Colonic mucosa (tissue), 4 donors: ENCODE results near the gene PZP. TPM values are rescaled to one million over a fixed set of nuclear protein-coding genes. Genes with fewer than 3 reads are reported as not detected.

ENCODE experiments used
- DNase-seq: peaks from one replicate; pipeline ENCODE4 v3.0.0-alpha.2; 2020
- H3K27ac ChIP-seq: fragments of 200-600 bp; one replicate; pipeline ENCODE4 v1.8.0; 2021
- H3K27me3 ChIP-seq: fragments of 200-600 bp; one replicate; pipeline ENCODE4 v1.8.0; 2021
- H3K36me3 ChIP-seq: fragments of 200-600 bp; one replicate; pipeline ENCODE4 v1.8.0; 2021
- H3K4me1 ChIP-seq: fragments of 200-600 bp; one replicate; pipeline ENCODE4 v1.8.0; 2021; ENCODE audit warnings: mild to moderate bottlenecking
- H3K4me3 ChIP-seq: fragments of 200-600 bp; one replicate; pipeline ENCODE4 v1.8.0; 2021
- H3K9ac ChIP-seq, 2 donors: one replicate each; pipeline ENCODE4 v1.7.0; 2013; ENCODE audit warnings: control low read depth in 2 of 2, low read depth in 2 of 2, low read length in 2 of 2
- H3K9me3 ChIP-seq: fragments of 200-600 bp; one replicate; pipeline ENCODE4 v1.8.0; 2021
- CTCF ChIP-seq: fragments of 200-600 bp; IDR thresholded peaks from one replicate; pipeline ENCODE4 v1.8.0; 2022; ENCODE audit warnings: antibody characterized with exemption, mild to moderate bottlenecking
- intact Hi-C: fragments of 100-400 bp; cut with DNase I; formaldehyde crosslinking; loops from one replicate; pipeline ENCODE4 v1.14.1; 2022
- total RNA-seq, 2 donors: library from RNA; stranded (reverse); fragmentation: NEBNext Ultra II Directional in 1 of 2; extraction: Animal tissue kit (Norgen Biotek cat#: 25700) in 1 of 2; gene quantifications; one replicate each; pipeline ENCODE4 v1.2.1, GENCODE V29; 2021
- donor health status: healthy.
- donor health status: DM: no; HTN: no; CAD: no.
- donor health status: DM: no; HTN: no; CAD: no.

Gene PZP
- total RNA-seq, 2 donors from 2014 or later: 0.05 TPM; not detected in 1

DNA sequence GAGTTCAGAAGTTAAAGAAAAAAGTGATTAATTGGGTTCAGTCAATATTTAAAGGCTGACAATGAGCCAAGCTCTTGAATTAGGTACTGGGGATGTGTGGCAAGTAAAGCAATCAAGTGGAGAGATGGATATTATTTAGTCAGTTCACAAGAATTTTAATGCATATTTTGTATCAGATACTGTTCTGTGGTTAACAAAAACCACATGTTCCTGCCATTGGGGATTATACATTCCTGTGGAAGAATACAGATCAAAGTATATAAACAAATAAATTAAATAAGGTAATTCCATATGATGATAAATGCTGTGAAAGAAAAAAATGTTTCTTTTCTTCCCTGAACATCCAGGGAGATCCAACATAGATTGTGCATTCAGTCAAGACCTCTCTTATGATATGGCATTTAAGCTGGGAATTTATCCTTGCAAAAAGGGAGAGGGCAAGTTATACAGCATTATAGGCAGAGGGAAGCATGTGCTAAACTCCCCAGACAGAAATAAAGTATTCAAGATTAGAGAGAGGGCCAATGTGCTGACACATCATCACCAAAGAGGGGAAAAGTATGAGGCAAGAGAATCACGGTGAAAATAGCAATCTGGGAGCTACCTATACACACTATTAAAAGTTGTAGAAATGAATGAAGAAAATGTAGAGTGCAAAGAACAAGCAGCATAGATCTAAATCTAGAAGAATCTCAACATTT, 74.8 kb downstream of the PZP start:
- Histone ChIP-seq H3K4me3 (no peak overlapping the region), H3K27ac (no peak overlapping the region), H3K36me3 (no peaks in the 10 kb centered on the region), H3K4me1 (no peaks in the 10 kb centered on the region), H3K9me3 (no peaks in the 10 kb centered on the region), H3K27me3 (no peaks in the 10 kb centered on the region), H3K9ac (no peak overlapping the region)
- DNase-seq: no peak
- intact Hi-C loops: no loop called here
- TF ChIP-seq CTCF: no peak

DNA sequence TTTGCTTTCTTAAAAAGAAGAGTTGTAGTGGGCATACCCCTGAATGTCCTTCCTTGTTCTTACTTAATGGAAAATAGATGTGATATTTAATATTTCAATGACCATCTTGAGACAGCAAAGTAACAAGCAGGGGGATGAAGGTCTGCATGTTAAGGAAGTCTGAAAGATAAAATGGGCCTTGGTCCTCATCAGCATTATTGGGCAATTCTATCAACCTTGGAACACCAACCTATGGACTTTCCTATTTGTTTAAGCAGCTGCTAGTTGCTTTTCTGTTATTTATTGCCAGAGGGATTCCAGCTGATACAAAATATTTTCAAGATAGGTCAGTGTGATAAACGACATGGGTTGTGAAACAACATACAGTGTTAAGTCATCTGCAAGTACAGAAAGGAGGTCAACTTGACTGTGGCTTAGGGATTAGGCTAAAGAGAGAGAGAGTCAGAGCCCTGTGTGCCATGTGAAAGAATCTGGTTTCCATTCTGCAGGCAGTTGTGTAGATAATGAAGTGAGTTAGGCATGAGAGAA, 76.1 kb downstream of the PZP start:
- no peak for TF ChIP-seq CTCF
- no peak overlapping the region for H3K4me3 ChIP-seq
- H3K36me3 ChIP-seq: no peaks in the 10 kb centered on the region
- no peak overlapping the region for H3K9ac ChIP-seq
- intact Hi-C loops: no loop called here
- H3K4me1 ChIP-seq: no peaks in the 10 kb centered on the region
- no peaks in the 10 kb centered on the region for H3K9me3 ChIP-seq
- no peak overlapping the region for H3K27ac ChIP-seq
- H3K27me3 ChIP-seq: no peaks in the 10 kb centered on the region
- DNase-seq: no peak

GRCh38 chr12:9130244-9130643, 78.0 kb downstream of the PZP start:
- H3K27ac ChIP-seq: no peak overlapping the region
- no peak overlapping the region for H3K9ac ChIP-seq
- H3K9me3 ChIP-seq: no peaks in the 10 kb centered on the region
- intact Hi-C loops: no loop called here
- DNase-seq: no peak
- no peaks in the 10 kb centered on the region for H3K36me3 ChIP-seq
- H3K4me3 ChIP-seq: no peak overlapping the region
- no peak for TF ChIP-seq CTCF
- no peaks in the 10 kb centered on the region for H3K27me3 ChIP-seq
- no peaks in the 10 kb centered on the region for H3K4me1 ChIP-seq

DNA sequence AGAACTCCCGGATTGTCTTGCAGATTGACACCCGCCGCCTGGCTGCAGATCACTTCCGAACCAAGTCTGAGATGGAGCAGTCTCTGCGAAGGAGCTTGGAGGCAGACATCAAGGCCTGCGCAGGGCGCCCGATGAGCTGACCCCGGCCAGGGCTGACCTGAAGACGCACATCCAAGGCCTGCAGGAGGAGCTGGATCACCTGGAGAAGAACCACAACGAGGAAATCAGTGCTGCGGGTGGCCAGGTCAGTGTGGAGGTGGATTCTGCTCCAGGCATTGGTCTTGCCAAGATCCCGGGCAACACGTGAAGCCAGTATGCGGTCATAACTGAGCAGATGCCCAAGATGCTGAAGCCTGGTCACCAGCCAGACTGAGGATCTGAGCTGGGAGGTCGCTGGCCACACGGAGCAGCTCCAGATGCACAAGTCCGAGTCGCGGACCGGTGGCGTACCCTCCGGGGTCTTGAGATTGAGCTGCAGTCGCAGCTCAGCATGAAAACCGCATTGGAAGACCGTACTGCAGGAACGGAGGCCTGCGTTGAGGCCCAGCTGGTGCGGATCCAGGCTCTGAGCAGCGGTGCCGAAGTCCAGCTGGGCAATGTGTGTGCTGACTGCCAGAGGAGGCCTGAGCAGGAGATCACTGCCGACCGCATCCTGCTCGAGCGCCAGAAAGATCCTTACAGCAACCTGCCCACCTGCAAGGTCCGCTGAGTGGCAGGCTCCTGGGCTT, 80.1 kb downstream of the PZP start:
- no peak for DNase-seq
- no peaks in the 10 kb centered on the region for H3K4me1 ChIP-seq
- no peak for TF ChIP-seq CTCF
- H3K4me3 ChIP-seq: no peak overlapping the region
- no peak overlapping the region for H3K27ac ChIP-seq
- H3K9me3 ChIP-seq: no peaks in the 10 kb centered on the region
- H3K9ac ChIP-seq: no peak overlapping the region
- no peaks in the 10 kb centered on the region for H3K36me3 ChIP-seq
- no peaks in the 10 kb centered on the region for H3K27me3 ChIP-seq
- intact Hi-C loops: no loop called here

DNA sequence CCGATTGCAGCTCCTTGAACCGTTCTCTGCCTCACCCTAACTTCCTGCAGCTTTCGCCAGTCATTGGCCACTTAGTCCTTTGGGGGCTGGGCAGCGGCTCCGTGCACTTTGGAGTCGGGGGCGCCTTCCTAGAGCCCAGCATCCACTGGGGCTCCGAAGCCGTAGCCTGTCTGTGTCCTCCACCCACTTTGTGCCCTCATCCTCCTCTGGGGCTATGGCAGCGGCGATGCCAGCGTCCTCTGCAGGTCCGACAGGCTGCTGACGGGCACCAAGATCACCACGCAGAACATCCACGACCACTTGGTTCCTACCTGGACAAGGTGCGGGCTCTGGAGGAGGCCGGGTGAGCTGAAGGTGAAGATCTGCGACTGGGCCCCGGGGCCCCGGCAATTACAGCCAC, 80.7 kb downstream of the PZP start:
- TF ChIP-seq CTCF: no peak
- no peak for DNase-seq
- intact Hi-C loops: no loop called here
- no peaks in the 10 kb centered on the region for H3K36me3 ChIP-seq
- H3K9ac ChIP-seq: no peak overlapping the region
- no peak overlapping the region for H3K27ac ChIP-seq
- no peak overlapping the region for H3K4me3 ChIP-seq
- no peaks in the 10 kb centered on the region for H3K27me3 ChIP-seq
- no peaks in the 10 kb centered on the region for H3K4me1 ChIP-seq
- no peaks in the 10 kb centered on the region for H3K9me3 ChIP-seq
